ENCODE results near the gene RB1.
A peak's percentile ranks its signal among the peaks of the same experiment; 100 is the strongest.
"Not testable (repeated sequence)": the region's sequence is repeated elsewhere in the genome, so short reads cannot be mapped to it uniquely, and the experiment has no call there.

RB1 gene

DNA sequence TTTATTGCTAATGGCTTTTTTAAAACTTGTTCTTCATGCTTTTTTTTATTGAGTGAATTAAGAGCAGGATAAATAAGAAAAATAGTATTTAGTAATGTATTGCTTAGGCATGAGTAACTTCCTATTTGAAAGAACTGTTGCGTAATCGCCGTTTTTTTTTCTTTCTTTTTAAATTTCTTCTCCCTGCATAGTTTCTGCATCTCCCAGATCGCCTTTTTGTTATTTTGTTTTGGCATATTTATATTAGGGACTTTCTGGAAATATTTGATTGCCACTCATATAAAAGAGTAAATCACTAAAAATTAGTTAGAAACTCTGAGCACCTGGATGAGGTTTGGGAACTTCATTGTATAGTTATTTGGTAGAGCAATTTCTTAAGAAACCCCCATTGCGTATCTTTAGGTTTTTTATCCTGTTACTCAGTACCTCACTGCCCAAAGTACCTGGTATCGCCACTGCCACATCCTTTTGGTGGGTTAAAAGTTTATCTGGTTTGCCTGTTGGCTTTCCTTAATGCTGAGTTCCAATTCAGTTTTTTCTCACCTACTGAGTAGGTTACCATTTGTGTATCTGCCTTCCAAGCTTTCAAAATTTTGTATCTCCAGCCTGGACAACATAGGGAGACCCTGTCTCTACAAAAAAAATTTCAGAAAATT lies 145.5 kb downstream of the RB1 start:
- DNase-seq (ENCODE audit: low spot score), result no peak

DNA sequence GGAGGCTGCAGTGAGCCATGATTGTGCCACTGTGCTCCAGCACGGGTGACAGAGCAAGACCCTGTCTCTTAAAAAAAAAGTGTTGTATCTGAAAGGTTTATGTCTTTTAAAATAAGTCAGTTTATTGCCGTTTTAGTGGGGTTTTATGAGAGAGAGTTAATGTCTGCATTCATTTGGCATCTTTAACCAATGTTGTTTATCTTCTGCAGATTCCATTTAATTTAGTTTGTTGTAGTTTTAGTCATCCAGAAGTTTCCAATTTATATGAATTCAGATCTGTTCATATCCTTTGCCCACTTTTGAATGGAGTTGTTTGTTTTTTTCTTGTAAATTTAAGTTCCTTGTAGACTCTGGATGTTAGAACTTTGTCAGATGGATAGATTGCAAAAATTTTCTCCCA lies 146.1 kb downstream of the RB1 start:
- no peak for DNase-seq (ENCODE audit: low spot score)

DNA sequence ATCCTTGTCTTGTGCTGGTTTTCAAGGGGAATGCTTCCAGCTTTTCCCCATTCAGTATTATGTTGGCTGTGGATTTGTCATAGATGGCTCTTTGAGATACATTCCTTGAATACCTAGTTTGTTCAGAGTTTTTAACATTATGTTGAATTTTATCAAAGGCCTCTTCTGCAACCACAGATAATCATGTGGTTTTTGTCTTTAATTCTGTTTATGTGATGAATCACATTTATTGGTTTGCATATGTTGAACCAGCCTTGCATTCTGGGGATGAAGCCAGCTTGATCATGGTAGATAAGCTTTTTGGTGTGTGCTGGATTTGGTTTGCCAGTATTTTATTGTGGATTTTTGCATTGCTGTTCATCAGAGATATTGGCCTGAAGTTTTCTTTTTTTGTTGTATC lies 147.6 kb downstream of the RB1 start:
- not testable (repeated sequence) for DNase-seq (ENCODE audit: low spot score)

DNA sequence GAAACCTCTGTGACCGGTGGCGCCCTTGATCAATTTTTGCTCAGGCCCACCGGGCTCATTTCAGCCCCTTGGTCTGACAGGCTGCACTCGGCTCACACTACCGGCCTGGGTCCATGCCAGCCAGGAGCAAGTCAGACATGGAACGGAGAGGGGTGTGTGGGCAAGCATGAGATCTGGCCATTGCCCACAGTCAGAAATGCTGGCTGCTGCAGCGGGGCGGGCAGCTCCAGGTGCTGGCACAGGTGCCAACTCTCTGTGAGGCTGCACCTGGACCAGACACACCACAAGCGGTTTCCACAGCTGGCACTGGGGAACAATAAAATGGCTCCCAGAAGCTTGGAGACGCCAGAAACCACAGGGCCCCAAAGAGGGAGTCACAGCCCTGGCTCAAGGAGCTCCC lies 153.0 kb downstream of the RB1 start:
- DNase-seq (ENCODE audit: low spot score), result no peak

DNA sequence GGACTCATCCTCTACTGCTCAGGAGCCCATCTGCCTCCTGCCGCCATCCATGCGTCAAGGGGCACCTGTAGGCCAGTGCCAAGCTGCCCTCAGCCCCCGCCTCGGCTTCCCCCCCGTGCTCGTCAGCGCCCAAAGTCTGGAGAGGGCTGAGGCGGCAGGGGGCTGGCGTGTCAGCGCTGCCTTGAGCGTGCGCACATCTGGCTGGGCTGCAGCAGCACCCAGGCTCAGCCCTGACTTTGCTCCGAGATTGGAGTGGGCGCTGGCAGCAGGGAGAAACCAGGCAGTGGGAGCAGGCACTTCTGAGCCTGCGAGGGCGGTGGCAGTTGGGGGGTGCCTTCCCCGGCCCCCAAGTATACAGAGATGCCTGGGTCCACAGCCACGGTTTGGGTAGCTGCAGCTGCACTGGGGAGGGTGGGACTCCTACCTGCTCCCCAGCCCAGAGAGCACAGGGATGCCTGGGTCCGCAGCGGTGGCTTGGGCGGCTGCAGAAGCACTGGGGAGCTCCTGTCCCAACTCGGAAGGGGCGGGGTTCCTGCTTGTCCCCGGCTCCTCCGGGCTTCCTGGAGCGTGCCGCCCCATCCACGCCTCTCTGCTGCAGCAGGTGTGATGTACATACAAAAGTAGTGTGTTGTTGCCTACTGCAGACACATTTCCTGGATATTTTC lies 154.2 kb downstream of the RB1 start:
- DNase-seq (ENCODE audit: low spot score), result no peak

DNA sequence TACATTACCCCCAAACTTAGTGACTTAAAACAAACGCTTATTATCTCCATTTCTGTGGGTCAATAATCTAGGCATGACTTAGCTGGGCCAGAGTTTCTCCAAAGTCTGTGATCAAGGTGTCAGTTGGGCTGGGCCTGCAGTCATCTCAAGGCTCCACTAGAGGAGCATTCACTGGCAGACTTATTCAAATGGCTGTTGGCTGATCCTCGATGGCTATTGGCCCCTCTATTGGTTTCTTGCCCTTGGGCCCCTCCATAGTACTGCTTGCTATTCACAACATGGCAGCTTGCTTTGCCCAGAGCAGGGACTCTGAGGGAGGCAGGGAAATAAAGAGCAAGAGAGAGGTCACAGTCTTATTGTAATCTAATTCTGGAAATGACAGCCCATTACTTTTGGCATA lies 171.7 kb downstream of the RB1 start:
- no peak for DNase-seq (ENCODE audit: low spot score)

DNA sequence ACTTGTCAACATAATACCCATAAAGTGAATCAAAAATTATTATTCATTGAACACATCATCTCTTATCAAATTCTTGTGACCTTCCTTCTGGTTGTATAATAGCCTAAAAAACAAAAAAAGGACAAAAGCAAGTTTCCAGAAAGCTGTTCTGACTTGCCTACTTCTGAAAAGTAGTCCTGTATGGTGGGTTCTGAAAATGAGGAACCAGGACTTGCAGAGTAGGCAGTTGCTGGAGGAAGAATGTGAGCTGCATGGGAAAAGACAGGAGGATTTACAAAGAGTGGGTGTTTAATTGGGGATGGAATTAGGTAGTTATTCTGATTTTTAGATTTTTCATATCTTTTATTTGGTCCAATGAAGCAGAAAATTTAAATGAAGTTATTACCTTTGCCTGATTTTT lies 172.7 kb downstream of the RB1 start:
- DNase-seq (ENCODE audit: low spot score), result no peak

DNA sequence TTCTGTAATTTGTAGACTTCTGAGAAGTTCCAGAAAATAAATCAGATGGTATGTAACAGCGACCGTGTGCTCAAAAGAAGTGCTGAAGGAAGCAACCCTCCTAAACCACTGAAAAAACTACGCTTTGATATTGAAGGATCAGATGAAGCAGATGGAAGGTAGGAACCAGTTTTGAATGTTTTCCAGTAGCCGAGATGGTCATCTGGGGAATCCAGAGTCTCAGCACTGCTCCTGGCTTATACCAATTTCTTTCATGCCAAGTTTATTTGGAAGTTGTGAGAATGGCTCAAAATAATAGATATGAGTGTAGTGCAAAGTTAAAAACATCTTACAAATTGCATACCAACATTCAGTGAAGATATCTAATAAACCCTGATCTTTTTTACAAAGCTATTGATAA lies 173.1 kb downstream of the RB1 start:
- DNase-seq (ENCODE audit: low spot score), result peak; percentile 87

DNA sequence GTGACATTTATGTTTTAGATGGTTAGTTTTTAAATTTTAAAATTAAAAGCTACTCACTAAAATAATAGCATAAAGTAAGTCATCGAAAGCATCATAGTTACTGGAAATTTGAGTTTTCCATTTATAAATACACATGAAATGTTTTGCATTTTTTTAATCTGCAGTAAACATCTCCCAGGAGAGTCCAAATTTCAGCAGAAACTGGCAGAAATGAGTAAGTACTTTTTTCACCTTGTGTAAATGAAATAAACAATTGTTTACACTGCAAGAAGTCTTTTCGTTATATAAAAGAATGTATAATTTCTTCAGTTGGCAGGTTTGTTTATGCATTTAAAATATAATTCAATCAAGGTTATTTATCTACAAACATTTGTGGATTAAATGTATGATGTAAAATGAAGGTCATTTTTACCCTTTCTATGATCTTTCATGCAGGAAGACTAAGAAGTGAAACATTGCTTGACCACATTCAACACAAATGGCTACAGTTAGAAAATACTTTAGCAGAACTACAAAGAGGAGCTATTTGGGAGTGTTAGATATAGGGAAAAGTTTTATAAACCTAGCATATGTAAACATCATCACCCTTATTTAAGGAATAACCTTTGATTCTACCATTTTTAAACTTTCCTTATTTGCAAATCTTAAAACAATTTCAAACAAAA lies 173.8 kb downstream of the RB1 start:
- no peak for DNase-seq (ENCODE audit: low spot score)

DNA sequence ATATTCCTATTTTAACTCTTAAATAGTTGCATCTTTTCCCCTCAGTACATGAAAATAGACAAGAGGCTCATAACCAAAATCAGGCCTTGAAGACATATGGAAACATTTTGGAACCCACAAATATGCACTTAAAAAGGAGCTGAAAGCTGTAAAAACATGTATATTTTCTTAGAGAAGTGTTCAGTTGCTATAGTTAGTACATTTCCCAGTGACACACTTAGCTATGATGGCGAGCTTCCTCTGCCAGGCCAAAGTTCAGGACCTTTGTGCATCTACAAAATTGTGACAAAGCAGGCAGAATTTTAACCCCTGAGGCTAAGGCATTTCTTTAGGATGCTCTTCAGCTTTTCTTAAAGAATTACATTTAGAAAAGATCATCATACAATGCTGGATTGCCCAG lies 174.8 kb downstream of the RB1 start:
- no peak for DNase-seq (ENCODE audit: low spot score)

DNA sequence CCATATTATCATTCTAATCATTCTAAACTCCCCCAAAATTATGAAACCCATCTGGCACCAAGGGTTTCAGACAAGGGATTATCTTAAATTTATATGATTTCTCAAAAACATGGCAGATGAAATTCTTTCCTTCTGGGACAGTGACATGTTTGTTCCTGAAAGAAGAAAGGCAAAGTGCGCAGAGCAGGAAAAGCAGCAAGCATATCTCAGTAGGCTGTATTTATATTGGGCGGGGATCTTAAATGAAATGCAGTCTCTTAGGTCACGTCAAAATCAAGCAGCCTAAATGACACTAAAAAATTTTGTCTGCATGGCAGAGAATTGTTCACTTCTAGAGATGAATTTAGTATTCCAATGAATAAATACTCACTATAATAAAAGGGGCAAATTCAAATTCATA lies 180.0 kb downstream of the RB1 start:
- DNase-seq (ENCODE audit: low spot score), result no peak

DNA sequence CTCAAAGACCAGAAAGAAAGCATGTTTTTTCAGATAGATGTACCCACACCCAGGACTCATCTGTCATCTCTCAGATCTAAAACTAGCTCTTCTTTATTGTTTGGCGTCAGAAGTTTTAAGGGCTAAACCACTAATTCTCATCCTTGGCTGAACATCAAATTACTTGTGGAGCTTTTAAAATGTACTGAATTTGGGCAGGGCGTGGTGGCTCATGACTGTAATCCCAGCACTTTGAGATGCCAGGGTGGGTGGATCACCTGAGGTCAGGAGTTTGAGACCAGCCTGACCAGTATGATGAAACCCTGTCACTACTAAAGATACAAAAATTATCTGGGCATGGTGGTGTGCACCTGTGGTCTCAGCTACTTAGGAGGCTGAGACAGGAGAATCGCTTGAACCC lies 181.9 kb downstream of the RB1 start:
- no peak for DNase-seq (ENCODE audit: low spot score)

DNA sequence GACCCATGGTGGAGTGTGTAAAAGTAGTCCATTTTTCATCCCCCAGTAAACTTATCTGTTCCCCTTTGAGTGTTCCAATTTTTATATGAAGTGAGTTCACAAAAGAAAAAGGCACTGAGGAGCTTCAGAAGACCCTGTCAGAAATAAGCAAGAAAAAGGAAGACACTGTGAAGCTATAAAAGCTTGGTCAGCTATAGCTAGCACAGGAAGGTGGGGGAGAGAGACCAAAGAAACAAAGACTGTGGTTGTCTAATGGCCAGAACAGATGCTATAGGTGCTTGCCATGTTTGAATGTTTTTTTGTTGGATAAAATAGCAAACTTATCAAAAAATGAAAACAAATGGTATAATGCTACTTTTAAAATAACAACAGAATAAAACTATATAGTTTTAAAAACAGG lies 182.8 kb downstream of the RB1 start:
- no peak for DNase-seq (ENCODE audit: low spot score)

DNA sequence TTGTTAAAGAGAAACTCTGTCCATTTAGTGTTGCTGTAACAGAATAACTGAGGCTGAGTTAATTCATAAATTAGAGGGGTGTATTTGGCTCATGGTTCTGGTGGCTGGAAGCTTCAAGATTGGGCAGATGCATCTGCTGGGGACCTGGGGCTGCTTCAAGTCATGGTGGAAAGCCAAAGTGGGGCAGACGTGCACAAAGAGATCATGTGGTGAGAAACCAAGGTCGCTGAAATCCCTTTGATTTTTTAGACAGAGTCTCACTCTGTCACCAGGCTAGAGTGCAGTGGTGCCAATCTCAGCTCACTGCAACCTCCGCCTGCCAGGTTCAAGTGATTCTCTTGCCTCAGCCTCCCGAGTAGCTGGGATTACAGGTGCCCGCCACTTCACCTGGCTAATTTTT lies 183.3 kb downstream of the RB1 start:
- DNase-seq (ENCODE audit: low spot score), result no peak

DNA sequence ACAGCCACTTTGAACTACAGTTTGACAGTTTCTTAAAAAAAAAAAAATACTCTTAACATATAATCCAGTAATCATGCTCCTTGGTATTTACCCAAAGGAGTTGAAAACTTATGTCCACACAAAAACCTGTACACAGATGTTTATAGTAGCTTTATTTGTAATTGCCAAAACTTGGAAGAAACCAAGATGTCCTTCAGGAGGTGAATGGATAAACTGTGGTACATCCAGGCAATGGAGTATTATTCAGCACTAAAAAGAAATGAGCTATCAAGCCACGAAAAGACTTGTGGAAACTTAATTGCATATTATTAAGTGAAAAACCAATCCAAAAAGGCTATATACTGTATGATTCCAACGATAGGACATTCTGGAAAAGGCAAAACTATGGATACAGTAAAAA lies 184.4 kb downstream of the RB1 start:
- DNase-seq (ENCODE audit: low spot score), result no peak

DNA sequence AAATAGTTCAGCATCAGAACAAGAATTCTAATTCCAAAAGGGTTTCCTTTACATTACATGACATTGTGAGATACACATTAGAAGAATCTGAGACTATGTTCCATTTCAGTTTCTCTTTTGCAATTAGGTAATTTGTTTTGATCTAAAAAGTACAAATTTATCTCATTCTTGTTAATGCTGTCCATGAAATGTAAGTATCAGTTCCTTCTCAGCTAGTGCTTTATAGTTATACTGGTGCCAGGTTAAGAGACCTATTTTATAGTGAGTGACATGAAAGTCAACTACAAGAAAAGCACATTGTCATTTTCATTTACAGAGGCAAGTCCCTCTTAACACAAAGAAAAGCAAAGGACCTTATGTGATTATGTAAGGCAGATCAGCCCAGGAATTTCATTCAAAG lies 185.4 kb downstream of the RB1 start:
- DNase-seq (ENCODE audit: low spot score), result no peak

DNA sequence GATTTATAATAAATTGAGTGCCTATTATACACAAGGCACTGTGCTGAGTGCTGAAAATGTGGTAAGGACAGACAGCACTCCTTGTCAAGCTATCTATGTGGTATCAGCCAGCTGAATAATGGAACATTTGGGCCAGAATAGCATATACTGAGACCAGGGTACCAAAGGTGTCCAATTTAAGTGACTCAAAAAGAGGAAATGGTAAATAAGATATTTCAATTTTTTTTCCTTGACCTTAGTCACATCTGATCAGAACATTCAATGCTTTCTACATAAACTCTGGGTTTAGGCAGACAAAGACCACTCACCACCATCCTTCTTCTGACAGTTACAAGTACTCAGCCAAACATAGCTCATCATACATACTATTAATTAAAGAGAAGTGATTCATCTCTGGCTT lies 186.1 kb downstream of the RB1 start:
- DNase-seq (ENCODE audit: low spot score), result no peak

DNA sequence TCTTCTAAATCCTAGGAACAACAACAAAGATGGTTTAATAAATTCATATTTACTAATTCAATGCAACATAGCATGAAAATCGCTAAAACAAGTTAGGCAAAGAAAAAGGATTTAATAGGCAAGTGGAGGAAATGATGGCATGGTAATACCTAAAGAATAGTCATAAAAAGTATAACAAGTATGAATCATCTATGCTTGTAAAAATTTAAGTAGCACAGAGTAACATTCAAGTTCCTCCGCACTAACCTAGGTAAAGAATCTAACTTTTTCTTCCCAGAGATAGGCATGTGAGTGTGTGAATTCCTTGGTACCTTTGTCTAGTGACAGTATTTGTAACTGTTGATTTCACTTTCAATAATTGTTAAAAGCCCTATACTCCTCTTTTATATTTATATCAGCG lies 186.7 kb downstream of the RB1 start:
- no peak for DNase-seq (ENCODE audit: low spot score)

DNA sequence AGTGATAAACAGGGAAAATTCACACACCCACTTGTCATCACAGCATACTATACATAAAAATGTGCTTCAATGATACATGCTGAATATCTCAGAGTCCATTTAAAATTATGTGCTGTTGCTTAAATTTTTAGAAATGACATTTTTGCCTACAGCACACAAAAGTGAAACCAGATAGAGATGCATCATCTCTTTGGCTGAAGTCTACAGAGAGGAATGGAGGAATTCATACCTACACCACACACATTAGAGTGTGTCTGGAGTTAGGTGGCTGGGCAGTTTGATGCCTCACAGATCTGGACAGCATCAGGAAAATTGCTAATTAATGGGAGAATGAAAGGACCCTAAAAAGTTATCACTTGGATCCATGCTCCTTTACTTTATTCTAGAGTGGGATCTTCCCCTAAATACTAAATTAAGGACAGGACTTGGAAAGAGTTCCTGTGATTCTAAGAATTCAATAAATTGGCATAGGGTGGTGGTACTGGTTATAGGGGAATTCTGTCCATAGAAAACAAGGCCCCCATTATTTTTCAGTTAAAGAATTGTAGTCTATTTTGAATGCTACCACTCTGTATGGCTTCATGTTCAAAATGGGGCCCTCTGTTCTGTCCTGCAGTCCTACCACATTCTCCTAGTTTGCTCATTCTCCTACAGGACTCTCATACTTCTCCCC lies 188.0 kb downstream of the RB1 start:
- no peak for DNase-seq (ENCODE audit: low spot score)

DNA sequence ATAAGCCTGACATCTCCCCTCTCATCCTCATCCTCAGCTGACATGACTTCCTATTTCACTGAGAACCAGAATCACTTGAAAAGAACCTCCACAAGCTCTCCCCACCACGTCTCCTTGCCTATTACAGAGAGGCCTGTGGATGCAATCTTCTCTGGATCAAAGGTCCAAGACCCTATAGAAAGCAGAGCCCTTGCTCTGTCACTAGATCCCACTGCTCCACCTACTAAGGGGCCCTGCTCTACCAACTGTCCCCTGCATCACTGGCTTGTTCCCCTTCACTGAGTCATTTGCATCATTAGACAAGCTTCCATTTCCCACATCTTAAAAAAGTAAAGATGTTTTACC lies 188.5 kb downstream of the RB1 start:
- DNase-seq (ENCODE audit: low spot score), result peak; percentile 10

DNA sequence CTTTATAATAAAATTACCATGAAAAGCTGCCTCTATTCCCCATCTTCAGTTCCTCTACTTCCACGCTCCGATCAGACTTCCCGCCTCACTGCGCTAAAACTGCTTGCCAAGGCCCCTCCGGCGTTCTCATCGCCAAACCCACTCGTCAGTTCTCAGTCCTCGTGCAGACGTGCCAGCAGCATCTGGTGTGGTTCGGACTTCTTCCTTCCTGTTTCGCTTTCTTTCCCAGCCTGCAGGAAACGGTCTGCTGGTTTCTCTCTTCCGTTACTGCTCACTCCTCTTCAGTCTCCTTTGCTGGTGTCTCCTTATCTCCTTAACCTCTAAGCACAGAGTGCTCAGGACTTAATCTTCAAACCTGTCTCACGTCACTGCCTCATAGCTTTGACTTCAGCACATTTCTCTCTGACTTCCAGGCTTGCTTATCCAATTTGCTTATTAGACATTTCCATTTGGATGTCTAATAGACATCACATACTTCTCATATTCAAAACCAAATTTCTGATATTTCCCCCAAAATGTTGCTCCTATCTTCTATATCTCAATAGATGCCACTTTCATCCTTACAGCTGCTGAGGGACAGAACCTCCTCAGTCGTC lies 189.0 kb downstream of the RB1 start:
- DNase-seq (ENCODE audit: low spot score), result peak; percentile 47

DNA sequence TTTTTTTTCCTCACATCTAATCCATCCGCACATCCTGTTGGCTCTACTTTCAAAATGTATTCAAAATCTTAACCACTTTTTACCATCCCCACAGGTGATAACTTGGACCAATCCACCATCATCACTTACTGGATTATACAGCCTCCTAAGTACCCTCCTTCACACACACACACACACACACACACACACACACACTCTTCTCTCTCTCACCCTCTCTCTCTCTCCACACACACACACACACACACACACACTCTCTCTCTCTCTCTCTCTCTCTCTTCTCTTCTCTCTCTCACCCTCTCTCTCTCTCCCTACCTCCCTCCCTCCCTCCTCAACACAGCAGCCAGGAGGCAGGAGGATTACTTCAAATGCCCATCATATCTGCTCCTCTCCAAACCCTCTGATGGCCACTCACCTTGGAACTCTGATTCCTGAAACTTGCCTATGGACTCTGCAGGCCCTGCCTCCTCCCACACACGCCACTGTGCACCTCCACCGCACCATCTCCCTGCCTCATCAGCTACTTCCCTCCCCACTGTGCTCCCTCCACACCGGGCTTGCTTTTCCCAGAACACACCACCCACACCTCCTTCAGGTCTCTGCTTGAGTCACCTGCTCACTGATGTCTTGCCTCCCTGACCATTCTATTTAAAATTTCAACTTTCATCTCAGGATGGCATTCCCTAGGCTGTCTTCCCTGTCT lies 189.7 kb downstream of the RB1 start:
- no peak for DNase-seq (ENCODE audit: low spot score)
